Coronary artery (tissue), 2 donors: ENCODE data around the gene PLA2G15.
A peak's percentile ranks its signal among the peaks of the same experiment; 100 is the strongest.

Source experiments
- DNase-seq: peaks from one replicate; pipeline ENCODE4 v3.0.0-alpha.2; 2017; ENCODE audit warnings: low spot score
- H3K27ac ChIP-seq, 2 donors: fragments of 200-600 bp; sonication (generic); one replicate each; pipeline ENCODE4 v1.5.1; 2016 to 2019
- H3K4me3 ChIP-seq: fragments of 200-600 bp; sonication (generic); 2 replicates; pipeline ENCODE4 v1.5.1; 2016; ENCODE audit warnings: mild to moderate bottlenecking, moderate library complexity
- TF ChIP-seq, protein P1 (sequence below): fragments of 200-600 bp; sonication (generic); IDR thresholded peaks from one replicate; pipeline ENCODE4 v1.5.1; 2019; ENCODE audit warnings: antibody characterized with exemption

Gene PLA2G15

DNA sequence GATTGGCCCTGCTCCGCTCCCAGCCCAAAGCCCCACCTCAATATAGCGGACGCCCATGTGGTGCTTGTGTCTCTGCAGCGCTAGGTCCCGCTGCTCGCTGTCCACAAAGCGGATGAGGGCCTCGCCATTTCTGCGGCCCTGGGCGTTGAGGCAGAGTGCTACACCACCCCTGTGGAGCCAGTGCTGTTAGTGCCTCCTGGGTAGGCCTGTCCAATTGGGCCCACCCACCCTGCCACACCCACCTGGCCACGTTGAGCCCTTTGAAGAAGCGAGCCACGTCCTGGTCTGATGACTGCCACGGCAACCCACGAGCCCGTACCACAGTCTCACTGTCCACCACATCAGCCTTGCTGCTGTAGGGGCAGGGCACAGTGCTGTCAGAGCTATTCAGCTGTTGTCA is 12.8 kb upstream of the PLA2G15 start:
- H3K4me3 ChIP-seq = no peak overlapping the region
- DNase-seq = no peak
- TF ChIP-seq, protein P1, sequence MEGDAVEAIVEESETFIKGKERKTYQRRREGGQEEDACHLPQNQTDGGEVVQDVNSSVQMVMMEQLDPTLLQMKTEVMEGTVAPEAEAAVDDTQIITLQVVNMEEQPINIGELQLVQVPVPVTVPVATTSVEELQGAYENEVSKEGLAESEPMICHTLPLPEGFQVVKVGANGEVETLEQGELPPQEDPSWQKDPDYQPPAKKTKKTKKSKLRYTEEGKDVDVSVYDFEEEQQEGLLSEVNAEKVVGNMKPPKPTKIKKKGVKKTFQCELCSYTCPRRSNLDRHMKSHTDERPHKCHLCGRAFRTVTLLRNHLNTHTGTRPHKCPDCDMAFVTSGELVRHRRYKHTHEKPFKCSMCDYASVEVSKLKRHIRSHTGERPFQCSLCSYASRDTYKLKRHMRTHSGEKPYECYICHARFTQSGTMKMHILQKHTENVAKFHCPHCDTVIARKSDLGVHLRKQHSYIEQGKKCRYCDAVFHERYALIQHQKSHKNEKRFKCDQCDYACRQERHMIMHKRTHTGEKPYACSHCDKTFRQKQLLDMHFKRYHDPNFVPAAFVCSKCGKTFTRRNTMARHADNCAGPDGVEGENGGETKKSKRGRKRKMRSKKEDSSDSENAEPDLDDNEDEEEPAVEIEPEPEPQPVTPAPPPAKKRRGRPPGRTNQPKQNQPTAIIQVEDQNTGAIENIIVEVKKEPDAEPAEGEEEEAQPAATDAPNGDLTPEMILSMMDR = no peak
- no peak overlapping the region for H3K27ac ChIP-seq

DNA sequence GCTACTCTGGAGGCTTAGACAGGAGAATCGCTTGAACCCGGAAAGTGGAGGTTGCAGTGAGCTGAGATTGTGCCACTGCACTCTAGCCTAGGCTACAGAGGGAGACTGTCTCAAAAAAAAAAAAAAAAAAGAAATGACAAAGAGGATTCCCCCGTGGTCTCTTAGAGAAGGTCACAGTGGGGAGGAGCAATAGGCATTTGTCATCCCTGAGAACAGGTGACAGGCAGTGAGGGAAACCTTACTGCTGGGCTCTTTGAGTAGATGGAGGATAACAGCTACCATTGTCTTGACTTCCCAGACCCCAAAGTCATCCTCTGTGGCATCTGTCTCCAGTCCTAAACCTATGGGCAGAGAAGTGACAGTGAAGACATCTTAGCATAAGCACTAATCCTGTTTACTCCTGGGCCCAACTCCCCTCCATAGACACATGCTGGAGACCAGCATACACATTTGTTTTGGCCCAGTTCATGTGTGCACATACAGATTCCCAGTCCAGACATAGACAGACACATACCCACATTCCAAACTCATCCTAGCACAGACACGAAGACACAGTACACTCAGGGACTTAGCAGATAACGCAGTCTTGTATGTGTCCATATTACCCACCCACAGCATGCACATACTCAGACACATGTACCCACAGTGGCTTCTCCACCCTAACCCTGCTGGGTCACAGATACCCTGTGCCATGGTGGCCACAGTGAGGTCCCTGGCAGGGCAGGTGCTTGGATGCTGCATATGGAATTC is 11.9 kb upstream of the PLA2G15 start:
- Histone ChIP-seq H3K27ac (peak overlapping the region in 1 of 2 donors; percentile 9), H3K4me3 (no peak overlapping the region)
- TF ChIP-seq, protein P1 = no peak

DNA sequence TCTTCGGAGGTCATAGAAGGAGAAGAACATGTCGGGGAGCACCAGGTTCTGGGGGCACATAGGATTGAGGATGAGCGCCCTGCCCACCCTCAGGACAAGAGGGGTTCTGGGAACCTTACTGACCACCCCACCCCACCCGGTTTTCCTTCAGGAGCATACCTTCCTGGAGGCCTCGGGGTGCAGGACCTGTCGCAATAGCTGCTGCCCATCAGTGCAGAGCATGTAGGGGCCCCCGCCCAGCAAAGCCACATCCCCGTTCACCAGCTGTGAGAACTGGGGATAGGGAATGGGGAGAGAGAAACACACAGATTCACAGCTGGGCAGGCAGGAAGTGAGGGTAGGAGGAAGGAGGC is 11.4 kb upstream of the PLA2G15 start:
- H3K4me3 ChIP-seq = no peak overlapping the region
- peak; percentile 72 for DNase-seq
- TF ChIP-seq, protein P1 = no peak
- H3K27ac ChIP-seq = peak overlapping the region in 1 of 2 donors; percentile 9

More for the DNA sequence above, 11.9 kb upstream of the PLA2G15 start:
- peak; percentile 40 for DNase-seq

DNA sequence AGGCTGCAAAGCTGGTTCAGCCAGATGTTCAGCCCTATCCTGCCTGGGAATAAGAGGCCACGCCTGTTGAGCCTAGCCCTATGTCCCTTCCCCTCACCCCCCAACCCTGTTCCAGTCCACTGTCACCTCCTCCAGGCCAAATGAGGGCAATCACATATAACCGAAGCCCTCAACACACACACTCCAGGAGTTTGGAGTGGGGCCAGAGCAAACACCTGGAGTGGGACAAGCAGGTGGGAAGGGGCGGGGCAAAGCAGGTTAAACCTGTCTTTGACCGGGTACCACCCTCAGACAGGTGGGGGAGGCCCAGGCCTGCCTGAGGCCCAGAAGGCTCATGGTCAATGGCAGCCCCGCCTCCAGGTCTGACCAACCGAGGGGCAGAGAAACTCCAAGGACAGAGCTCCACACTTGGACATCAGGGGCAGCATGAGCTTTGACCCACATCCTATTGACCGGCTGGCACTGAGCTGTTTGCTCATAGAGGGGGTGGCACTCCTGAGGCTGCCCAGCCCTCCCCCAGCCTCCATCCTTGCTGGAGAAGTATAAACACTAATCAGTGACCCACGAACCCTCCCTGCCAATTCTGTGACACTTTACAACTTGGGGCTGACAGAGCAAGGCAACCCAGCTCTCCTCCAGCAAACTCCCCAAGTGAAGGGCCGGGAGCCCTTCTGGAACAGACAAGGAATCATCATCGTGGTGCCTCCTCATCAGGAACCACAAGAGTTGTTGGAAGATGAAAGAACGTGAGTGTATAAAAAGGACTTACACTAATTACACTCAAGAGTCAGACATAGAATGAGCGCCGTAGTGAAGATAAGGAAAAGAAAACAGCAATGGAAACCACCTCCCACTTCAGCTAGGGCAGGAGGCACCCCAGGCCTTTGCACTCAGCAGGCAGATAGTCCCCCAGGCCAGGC is 10.7 kb upstream of the PLA2G15 start:
- TF ChIP-seq, protein P1 = no peak
- peak; percentile 75 for DNase-seq
- Histone ChIP-seq H3K4me3 (no peak overlapping the region), H3K27ac (no peak overlapping the region)

DNA sequence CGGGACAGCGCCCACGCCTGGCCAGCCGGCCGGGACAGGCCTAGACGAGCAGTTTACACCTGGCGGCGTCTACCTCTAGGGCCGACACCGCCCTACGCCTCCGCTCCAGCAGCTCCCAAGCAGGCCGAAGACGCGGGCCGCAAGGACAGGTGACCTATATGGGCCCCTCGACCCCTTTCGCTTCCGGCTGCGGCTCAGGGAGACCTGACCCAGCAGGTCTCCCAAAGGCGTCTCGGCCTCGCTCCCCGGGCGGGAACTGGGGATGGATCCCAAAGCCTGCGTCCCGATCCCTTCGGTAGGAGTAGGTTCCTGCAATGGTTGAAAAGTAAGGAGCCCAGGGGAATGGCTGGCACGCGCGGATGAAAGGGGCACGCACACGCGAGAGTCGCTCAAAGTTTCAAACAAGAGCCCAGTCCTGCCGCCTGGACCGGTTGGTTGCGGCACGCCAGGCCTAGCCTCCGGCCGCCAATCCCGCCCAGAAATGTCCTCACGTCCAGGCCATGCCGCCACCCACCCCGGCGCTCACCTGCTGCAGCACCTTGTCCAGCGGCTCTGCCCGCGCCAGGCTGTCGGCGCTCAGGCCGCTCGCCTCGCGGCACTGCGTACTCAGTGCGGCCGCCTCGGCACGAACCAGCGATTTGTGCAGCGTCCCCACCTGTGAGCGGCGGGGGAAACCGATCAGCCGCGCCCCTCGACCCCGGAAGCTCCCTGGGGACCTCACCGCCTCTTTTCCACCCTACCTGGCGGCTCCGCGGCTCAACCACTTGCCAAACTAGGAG is 9.9 kb upstream of the PLA2G15 start:
- Histone ChIP-seq H3K4me3 (peak overlapping the region; percentile 76), H3K27ac (peak overlapping the region; percentile 3 to 24)
- DNase-seq = peak; percentile 73

GRCh38 chr16:68235887-68236136 is 9.4 kb upstream of the PLA2G15 start, which contains the start of gene ESRP2:
Gene ESRP2 (minus strand): TSS chr16:68236127. CDS start chr16:68236045, 82 bp downstream.
- DNase-seq = no peak

More for the DNA sequence above, 9.9 kb upstream of the PLA2G15 start:
- TF ChIP-seq, protein P1 = no peak

More at GRCh38 chr16:68235887-68236136, 9.4 kb upstream of the PLA2G15 start, which contains the start of gene ESRP2:
- peak within 1 kb of the TSS; percentile 76 for H3K4me3 ChIP-seq
- TF ChIP-seq, protein P1 = no peak
- H3K27ac ChIP-seq = peak within 1 kb of the TSS; percentile 72 to 86
